Stimulated activated CD8-positive, alpha-beta memory T cell treated with anti-CD3 and anti-CD28 coated beads, Interleukin-7, amount 100 ng/mL, for 1 hour (primary cell): ENCODE data around the gene GTF3C5.
"Not testable (repeated sequence)": the region's sequence is repeated elsewhere in the genome, so short reads cannot be mapped to it uniquely, and the experiment has no call there.

Experiments used
- DNase-seq, 2 donors: peaks; one replicate each; pipeline ENCODE4 v3.0.0-alpha.2; 2020; ENCODE audit warnings: low read depth in 2 of 2

The GTF3C5 gene

GRCh38 chr9:133070985-133071384 lies 40.2 kb downstream of the GTF3C5 start:
- not testable (repeated sequence) for DNase-seq

GRCh38 chr9:133071484-133072150 lies 40.8 kb downstream of the GTF3C5 start:
- no peak for DNase-seq

GRCh38 chr9:133072210-133072609 lies 41.4 kb downstream of the GTF3C5 start:
- not testable (repeated sequence) for DNase-seq

- no peak for DNase-seq
Measured at GRCh38 chr9:133073086-133074014, 42.6 kb downstream of the GTF3C5 start.

- no peak for DNase-seq
Measured at GRCh38 chr9:133074111-133074651, 43.4 kb downstream of the GTF3C5 start.

GRCh38 chr9:133075925-133076630 lies 45.3 kb downstream of the GTF3C5 start:
- DNase-seq = no peak

GRCh38 chr9:133076691-133077090 lies 45.9 kb downstream of the GTF3C5 start:
- no peak for DNase-seq

- no peak for DNase-seq
Measured at GRCh38 chr9:133078486-133078885, 47.7 kb downstream of the GTF3C5 start.

GRCh38 chr9:133080161-133080560 lies 49.4 kb downstream of the GTF3C5 start:
- no peak for DNase-seq

GRCh38 chr9:133080786-133081779 lies 50.3 kb downstream of the GTF3C5 start:
- not testable (repeated sequence) for DNase-seq

- not testable (repeated sequence) for DNase-seq
Measured at GRCh38 chr9:133081957-133082644, 51.3 kb downstream of the GTF3C5 start.

- not testable (repeated sequence) for DNase-seq
Measured at GRCh38 chr9:133083688-133084087, 52.9 kb downstream of the GTF3C5 start.

- not testable (repeated sequence) for DNase-seq
Measured at GRCh38 chr9:133086212-133086860, 55.5 kb downstream of the GTF3C5 start.

- no peak for DNase-seq
Measured at GRCh38 chr9:133086894-133087293, 56.1 kb downstream of the GTF3C5 start.

- no peak for DNase-seq
Measured at GRCh38 chr9:133087429-133088145, 56.8 kb downstream of the GTF3C5 start.

GRCh38 chr9:133088146-133088750 lies 57.5 kb downstream of the GTF3C5 start:
- no peak for DNase-seq

GRCh38 chr9:133088756-133089155 lies 58.0 kb downstream of the GTF3C5 start:
- no peak for DNase-seq

- DNase-seq = no peak
Measured at GRCh38 chr9:133089271-133089671, 58.5 kb downstream of the GTF3C5 start.
